ENCODE measurements around the gene KIAA1958.
"Not testable (repeated sequence)": the region's sequence is repeated elsewhere in the genome, so short reads cannot be mapped to it uniquely, and the experiment has no call there.

The KIAA1958 gene

GRCh38 chr9:112581469-112582176 is 95.0 kb downstream of the KIAA1958 start:
- H3K4me3 ChIP-seq (replicated peaks; ENCODE audit: low read depth, low read length) = no peak overlapping the region
- DNase-seq (ENCODE audit: extremely low read depth, low read depth) = no peak
- no peak for TF ChIP-seq CTCF (IDR thresholded peaks at IDR 0.05; ENCODE audit: low read depth, low read length, missing control alignments)

- no peak for DNase-seq (ENCODE audit: extremely low read depth, low read depth)
Observed at GRCh38 chr9:112582371-112583262, 96.0 kb downstream of the KIAA1958 start.

GRCh38 chr9:112586599-112587155 is 100.0 kb downstream of the KIAA1958 start:
- TF ChIP-seq CTCF (IDR thresholded peaks at IDR 0.05; ENCODE audit: low read depth, low read length, missing control alignments) = no peak
- H3K4me3 ChIP-seq (replicated peaks; ENCODE audit: low read depth, low read length) = no peak overlapping the region
- no peak for DNase-seq (ENCODE audit: extremely low read depth, low read depth)

More at GRCh38 chr9:112582371-112583262, 96.0 kb downstream of the KIAA1958 start:
- no peak overlapping the region for H3K4me3 ChIP-seq (replicated peaks; ENCODE audit: low read depth, low read length)
- no peak for TF ChIP-seq CTCF (IDR thresholded peaks at IDR 0.05; ENCODE audit: low read depth, low read length, missing control alignments)

- not testable (repeated sequence) for H3K4me3 ChIP-seq (replicated peaks; ENCODE audit: low read depth, low read length); DNase-seq (ENCODE audit: extremely low read depth, low read depth)
Observed at GRCh38 chr9:112591875-112592274, 105.2 kb downstream of the KIAA1958 start.

- no peak for DNase-seq (ENCODE audit: extremely low read depth, low read depth)
- no peak overlapping the region for H3K4me3 ChIP-seq (replicated peaks; ENCODE audit: low read depth, low read length)
- no peak for TF ChIP-seq CTCF (IDR thresholded peaks at IDR 0.05; ENCODE audit: low read depth, low read length, missing control alignments)
Observed at GRCh38 chr9:112599732-112600131, 113.1 kb downstream of the KIAA1958 start.

- DNase-seq (ENCODE audit: extremely low read depth, low read depth) = no peak
- H3K4me3 ChIP-seq (replicated peaks; ENCODE audit: low read depth, low read length) = no peak overlapping the region
- no peak for TF ChIP-seq CTCF (IDR thresholded peaks at IDR 0.05; ENCODE audit: low read depth, low read length, missing control alignments)
Observed at GRCh38 chr9:112601636-112602035, 115.0 kb downstream of the KIAA1958 start.

- DNase-seq (ENCODE audit: extremely low read depth, low read depth) = no peak
- no peak for TF ChIP-seq CTCF (IDR thresholded peaks at IDR 0.05; ENCODE audit: low read depth, low read length, missing control alignments)
- no peak overlapping the region for H3K4me3 ChIP-seq (replicated peaks; ENCODE audit: low read depth, low read length)
Observed at GRCh38 chr9:112604790-112605189, 118.2 kb downstream of the KIAA1958 start.
